ENCODE results near the gene CD70. TPM values are rescaled to one million over a fixed set of nuclear protein-coding genes. Genes with fewer than 3 reads are reported as not detected.
"Not testable (repeated sequence)": the region's sequence is repeated elsewhere in the genome, so short reads cannot be mapped to it uniquely, and the experiment has no call there.

Gene CD70
- total RNA-seq (not detected in 2 replicates), polyA plus RNA-seq (0.10 TPM in 1 of 2 replicates, not detected in the other), polyA minus RNA-seq (0.32 TPM in 1 of 2 replicates, not detected in the other), Bru-seq, nascent RNA (not detected), BruChase-seq, experiment 1, labeled RNA remaining after a 6-hour chase (not detected), BruChase-seq, experiment 2, labeled RNA remaining after a 2-hour chase (not detected)
- not detected in 2 replicates for polyA plus RNA-seq (2011; cell fraction: cytosol; rRNA removed)
- polyA plus RNA-seq (2011; cell fraction: nucleus; rRNA removed), result not detected in 2 replicates
- 0.23 and 0.40 TPM in 2 replicates for polyA plus RNA-seq (2012)
- polyA minus RNA-seq (2011; cell fraction: cytosol; rRNA and poly(A)+ RNA removed), result not detected
- not detected in 2 replicates for polyA minus RNA-seq (2011; cell fraction: nucleus; rRNA and poly(A)+ RNA removed)
- long read RNA-seq, result 0 reads

GRCh38 chr19:6590827-6591319 is at the start of gene CD70:
Gene CD70, minus strand, starts transcription at chr19:6591150. Its CDS starts 148 bp downstream, at chr19:6591002.
- Histone ChIP-seq H4K20me1 (replicated peaks; ENCODE audit: control insufficient read depth, extremely low read depth, insufficient read depth, low read length) (no peaks in the 10 kb centered on the region), H2AFZ (ENCODE audit: low read depth, low read length) (no peak within 1 kb of the TSS), H3K36me3 (ENCODE audit: control insufficient read depth in 2 of 2, extremely low read depth in 1 of 2, insufficient read depth in 2 of 2, low read length in 2 of 2) (no peaks in the 10 kb centered on the region), H3K4me2 (ENCODE audit: insufficient read depth, low read length) (no peak within 1 kb of the TSS), H3K9me3 (replicated peaks; ENCODE audit: control insufficient read depth, insufficient read depth, low read length) (no peaks in the 10 kb centered on the region), H3K9ac (replicated peaks; ENCODE audit: extremely low read depth, insufficient read depth, low read length) (no peak within 1 kb of the TSS), H3K27me3 (ENCODE audit: control insufficient read depth in 2 of 2, insufficient read depth in 2 of 2, low read length in 2 of 2) (peaks cover 43 to 51% of the 10 kb centered on the region in 2 experiments), H3K9me1 (replicated peaks; ENCODE audit: control insufficient read depth, extremely low read depth, insufficient read depth, low read length) (no peaks in the 10 kb centered on the region), H3K4me1 (ENCODE audit: control insufficient read depth, extremely low read depth, insufficient read depth, low read length) (no peaks in the 10 kb centered on the region), H3K27ac (ENCODE audit: insufficient read depth, low read depth, low read length) (no peak within 1 kb of the TSS), H3K4me3 (replicated peaks in 1 of 3; ENCODE audit: insufficient read depth in 1 of 3, low read depth in 1 of 3, low read length in 3 of 3) (no peak within 1 kb of the TSS), H3K79me2 (ENCODE audit: control insufficient read depth, insufficient read depth, low read length) (no peaks in the 10 kb centered on the region)
- POLR2A ChIA-PET, result no interaction called here
- FAIRE-seq (no peak), DNase-seq (ENCODE audit: low read depth, low spot score) (no peak)
- TF ChIP-seq EZH2 (IDR thresholded peaks at IDR 0.05; ENCODE audit: borderline replicate concordance, low read depth, low read length, severe bottlenecking) (peak; percentile 50), MYC (IDR thresholded peaks at IDR 0.05; ENCODE audit: low read depth, low read length) (no peak)
- CTCF ChIA-PET, result no interaction called here
- intact Hi-C loops (cut with micrococcal nuclease), result no loop called here
- dilution Hi-C loops (cut with MboI; ENCODE audit: extremely low pct_ligation_motif_present, low sequenced_read_pairs), result no loop called here
- BruUV-seq (replicated peaks), result no TSS peak

GRCh38 chr19:6640333-6640732 is 49.4 kb upstream of the CD70 start:
- CTCF ChIA-PET, result interaction anchor here (0.9 to 1.2 kb wide), 2 partner anchors 10 to 96 kb away, joined by 3 read pairs; no protein-coding TSS in a partner anchor
- H3K4me3 ChIP-seq (replicated peaks in 1 of 3; ENCODE audit: insufficient read depth in 1 of 3, low read depth in 1 of 3, low read length in 3 of 3); H2AFZ ChIP-seq (ENCODE audit: low read depth, low read length); H3K36me3 ChIP-seq (ENCODE audit: control insufficient read depth in 2 of 2, extremely low read depth in 1 of 2, insufficient read depth in 2 of 2, low read length in 2 of 2); H3K79me2 ChIP-seq (ENCODE audit: control insufficient read depth, insufficient read depth, low read length); DNase-seq (ENCODE audit: low read depth, low spot score); H3K9me3 ChIP-seq (replicated peaks; ENCODE audit: control insufficient read depth, insufficient read depth, low read length); H3K4me2 ChIP-seq (ENCODE audit: insufficient read depth, low read length); H3K9ac ChIP-seq (replicated peaks; ENCODE audit: extremely low read depth, insufficient read depth, low read length); POLR2A ChIA-PET; FAIRE-seq; H3K27ac ChIP-seq (ENCODE audit: insufficient read depth, low read depth, low read length); dilution Hi-C loops (cut with MboI; ENCODE audit: extremely low pct_ligation_motif_present, low sequenced_read_pairs); H3K4me1 ChIP-seq (ENCODE audit: control insufficient read depth, extremely low read depth, insufficient read depth, low read length); BruUV-seq (replicated peaks); H3K9me1 ChIP-seq (replicated peaks; ENCODE audit: control insufficient read depth, extremely low read depth, insufficient read depth, low read length); intact Hi-C loops (cut with micrococcal nuclease); H4K20me1 ChIP-seq (replicated peaks; ENCODE audit: control insufficient read depth, extremely low read depth, insufficient read depth, low read length); H3K27me3 ChIP-seq (ENCODE audit: control insufficient read depth in 2 of 2, insufficient read depth in 2 of 2, low read length in 2 of 2): not testable (repeated sequence)
